GM12873 (cell line): ENCODE measurements around the gene EVI5L.

Experiments
- TF ChIP-seq, protein P1 (sequence below): IDR thresholded peaks from 2 replicates; pipeline ENCODE4 v1.5.1; 2012; ENCODE audit warnings: low read depth, mild to moderate bottlenecking, moderate library complexity, low read length, control low read depth; ENCODE audit not compliant: insufficient read depth; ENCODE audit errors: missing control alignments

Gene EVI5L

GRCh38 chr19:7894612-7895309, 64.7 kb downstream of the EVI5L start:
- TF ChIP-seq, protein P1, sequence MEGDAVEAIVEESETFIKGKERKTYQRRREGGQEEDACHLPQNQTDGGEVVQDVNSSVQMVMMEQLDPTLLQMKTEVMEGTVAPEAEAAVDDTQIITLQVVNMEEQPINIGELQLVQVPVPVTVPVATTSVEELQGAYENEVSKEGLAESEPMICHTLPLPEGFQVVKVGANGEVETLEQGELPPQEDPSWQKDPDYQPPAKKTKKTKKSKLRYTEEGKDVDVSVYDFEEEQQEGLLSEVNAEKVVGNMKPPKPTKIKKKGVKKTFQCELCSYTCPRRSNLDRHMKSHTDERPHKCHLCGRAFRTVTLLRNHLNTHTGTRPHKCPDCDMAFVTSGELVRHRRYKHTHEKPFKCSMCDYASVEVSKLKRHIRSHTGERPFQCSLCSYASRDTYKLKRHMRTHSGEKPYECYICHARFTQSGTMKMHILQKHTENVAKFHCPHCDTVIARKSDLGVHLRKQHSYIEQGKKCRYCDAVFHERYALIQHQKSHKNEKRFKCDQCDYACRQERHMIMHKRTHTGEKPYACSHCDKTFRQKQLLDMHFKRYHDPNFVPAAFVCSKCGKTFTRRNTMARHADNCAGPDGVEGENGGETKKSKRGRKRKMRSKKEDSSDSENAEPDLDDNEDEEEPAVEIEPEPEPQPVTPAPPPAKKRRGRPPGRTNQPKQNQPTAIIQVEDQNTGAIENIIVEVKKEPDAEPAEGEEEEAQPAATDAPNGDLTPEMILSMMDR = no peak

DNA sequence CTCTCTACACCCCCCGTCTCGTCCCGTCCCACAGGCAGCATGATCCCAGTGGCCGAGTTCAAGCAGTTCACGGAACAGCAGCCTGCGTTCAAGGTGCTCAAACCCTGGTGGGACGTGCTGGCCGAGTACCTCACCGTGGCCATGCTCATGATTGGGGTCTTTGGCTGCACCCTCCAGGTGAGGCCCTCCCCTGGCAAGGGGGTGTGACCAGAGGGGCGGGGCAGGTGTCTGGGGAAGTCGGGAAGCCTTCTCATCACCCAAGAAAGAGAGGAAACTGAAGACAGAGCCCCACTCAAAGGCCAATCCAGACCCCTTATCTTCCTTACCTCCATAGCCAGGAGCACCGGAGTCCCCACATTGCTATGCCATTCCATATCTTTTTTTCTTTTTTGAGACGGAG, 65.5 kb downstream of the EVI5L start:
- TF ChIP-seq, protein P1 = no peak

DNA sequence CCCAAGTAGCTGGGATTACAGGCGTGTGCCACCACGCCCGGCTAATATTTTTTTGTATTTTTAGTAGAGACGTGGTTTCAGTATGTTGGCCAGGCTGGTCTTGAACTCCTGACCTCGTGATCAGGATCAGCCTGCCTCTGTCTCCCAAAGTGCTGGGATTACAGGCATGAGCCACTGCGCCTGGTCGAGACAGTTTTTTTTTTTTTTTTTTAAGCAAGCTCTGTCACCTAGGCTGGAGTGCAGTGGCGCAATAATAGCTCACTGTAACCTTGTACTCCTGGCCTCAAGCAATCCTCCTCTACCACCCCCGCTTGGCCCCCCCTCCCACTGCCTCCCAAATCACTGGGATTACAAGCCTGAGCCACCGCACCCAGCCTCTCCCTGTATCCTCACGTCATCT, 67.3 kb downstream of the EVI5L start:
- TF ChIP-seq, protein P1 = no peak

GRCh38 chr19:7898967-7899366, 68.9 kb downstream of the EVI5L start:
- TF ChIP-seq, protein P1 = no peak

GRCh38 chr19:7899751-7900378, 69.8 kb downstream of the EVI5L start:
- TF ChIP-seq, protein P1 = no peak

- TF ChIP-seq, protein P1 = no peak
Observed at GRCh38 chr19:7900401-7900870, 70.4 kb downstream of the EVI5L start.

GRCh38 chr19:7900931-7901330, 70.9 kb downstream of the EVI5L start:
- TF ChIP-seq, protein P1 = no peak
